ENCODE results near the gene PTPN12.
"Not testable (repeated sequence)": the region's sequence is repeated elsewhere in the genome, so short reads cannot be mapped to it uniquely, and the experiment has no call there.

Gene PTPN12

DNA sequence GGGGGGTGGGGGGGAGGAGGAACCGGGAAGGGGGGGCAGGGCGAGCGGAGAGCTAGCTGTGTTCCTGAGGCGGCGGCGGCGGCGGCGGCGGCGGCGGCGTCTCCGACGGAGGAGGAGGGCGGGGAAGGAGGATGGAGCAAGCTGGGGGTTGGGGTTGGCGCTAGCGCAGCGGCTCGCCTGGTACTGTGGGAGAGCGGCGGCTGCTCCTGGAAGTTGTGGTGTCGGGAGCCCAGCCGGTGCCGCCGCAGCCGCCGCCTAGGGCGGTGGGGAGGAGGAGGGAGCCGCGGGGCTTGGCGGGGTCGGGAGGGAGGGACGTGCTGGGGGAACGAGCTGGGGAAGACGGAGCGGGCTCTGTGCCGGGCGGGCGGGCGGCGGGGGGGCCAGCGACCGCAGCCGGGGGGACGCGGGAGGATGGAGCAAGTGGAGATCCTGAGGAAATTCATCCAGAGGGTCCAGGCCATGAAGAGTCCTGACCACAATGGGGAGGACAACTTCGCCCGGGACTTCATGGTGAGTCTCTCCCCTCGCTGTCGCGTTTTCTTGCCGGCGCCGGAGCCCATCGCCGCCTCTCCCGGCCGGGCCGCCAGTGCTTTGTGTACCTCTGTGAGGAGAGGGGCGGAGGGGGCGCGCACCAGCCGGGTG, at the start of gene PTPN12:
TSS of gene PTPN12 (plus strand) at position 160 of the 642 bp plus-strand sequence. CDS start at position 412, 252 bp downstream.
- DNase-seq (ENCODE audit: low read depth in 2 of 2): no peak

DNA sequence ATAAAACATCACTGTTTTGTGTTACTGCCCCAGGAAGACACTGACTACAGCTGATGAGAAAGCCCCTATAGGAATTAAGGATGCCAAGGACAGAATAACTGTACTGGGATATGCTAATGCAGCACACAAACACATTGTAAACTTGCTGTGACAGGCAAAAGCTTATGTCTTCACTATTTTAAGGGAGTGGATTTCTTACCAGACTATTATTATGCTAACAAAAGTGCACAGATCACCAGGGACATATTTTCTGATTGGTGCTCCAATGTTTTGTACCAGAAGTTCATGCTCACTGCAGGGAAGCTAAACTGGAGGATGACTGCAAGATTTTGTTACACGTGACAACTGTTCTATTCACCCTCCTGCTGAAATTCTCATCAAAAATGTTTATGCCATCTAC, 48.1 kb upstream of the PTPN12 start:
- no peak for DNase-seq (ENCODE audit: low read depth in 2 of 2)

DNA sequence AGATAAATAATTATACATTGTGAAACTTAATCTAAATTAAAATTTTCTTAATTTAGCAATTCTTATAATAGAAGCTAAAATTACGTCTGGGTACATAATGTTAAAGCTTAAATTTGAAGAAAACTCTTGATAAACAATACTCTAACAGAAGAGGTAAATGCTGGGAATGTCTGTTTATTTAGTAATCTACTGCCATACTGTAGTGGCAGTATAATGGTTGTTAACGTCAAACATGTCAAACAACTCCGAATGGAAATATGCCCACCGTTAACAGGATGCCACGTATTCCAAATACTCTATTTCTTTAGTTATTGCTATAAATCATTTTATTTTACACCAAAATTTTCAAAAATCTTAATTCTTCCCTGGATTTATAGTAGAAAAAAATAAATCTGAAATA, 40.0 kb upstream of the PTPN12 start:
- no peak for DNase-seq (ENCODE audit: low read depth in 2 of 2)

DNA sequence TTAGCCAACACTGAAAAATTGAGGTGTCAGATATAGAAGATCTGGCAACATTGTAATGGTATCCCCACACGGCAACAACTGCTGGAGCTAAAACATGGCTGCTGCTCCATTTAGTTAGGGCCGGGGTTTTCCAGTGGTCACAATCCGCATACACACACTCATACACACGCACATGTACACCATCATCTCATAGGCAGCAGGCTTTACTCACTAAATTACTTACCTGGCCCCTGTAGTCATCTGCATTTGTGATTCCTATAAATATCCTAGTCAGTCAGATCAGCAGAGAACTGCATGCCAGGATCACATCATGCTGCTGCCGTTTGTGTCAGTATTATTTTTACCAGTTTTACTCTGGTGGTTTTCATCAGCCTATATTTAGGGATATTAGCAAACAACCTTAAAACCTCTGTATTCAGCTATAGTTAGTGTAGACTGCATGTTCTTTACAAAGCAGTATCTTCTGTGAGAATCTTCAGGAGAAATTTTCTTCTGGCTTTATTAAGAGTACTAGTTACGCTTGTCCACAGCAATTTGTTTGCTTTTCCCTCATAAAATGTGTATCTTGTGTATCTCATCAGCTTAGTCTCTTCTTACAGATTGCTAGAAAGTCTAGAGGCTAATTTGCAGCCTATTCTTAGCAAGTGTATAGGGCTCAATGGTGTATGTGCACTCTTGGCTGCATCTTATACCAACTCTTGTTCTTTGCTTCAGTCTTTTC, 38.3 kb upstream of the PTPN12 start:
- DNase-seq (ENCODE audit: low read depth in 2 of 2): no peak

DNA sequence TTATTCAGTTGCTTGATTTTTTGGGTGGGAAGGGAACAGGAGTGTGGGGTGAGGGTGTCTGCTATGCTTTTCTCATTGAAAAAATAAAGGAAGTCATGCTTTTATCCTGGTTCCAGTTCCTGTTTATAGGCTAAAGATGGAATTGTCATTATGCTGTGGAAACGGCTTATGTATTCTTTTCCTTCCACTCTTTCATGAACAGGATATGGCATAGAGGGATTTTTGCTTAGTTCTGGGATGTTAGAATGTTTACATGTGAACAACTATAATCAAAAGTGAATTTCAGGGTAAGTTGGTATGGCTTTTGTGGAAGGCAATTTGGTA, 35.9 kb upstream of the PTPN12 start:
- no peak for DNase-seq (ENCODE audit: low read depth in 2 of 2)

DNA sequence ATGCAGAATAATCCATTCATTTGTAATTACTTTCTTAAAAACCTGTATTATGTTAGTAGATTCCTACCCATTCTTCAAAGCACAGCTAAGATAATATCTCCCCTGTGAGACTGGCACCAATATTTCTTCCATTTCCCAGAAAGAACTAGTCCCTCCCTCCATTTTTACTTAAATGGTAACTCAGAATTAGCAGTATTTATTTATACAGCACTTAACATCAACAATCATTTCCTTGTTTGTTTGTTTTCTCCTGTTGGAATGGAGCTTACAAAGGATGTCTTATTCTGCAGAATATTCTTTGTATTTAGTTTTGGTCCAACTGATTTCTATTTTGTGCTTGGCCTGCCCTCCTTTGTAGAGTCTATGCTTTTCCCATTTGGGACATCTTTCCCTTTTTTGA, 32.1 kb upstream of the PTPN12 start:
- DNase-seq (ENCODE audit: low read depth in 2 of 2): no peak

DNA sequence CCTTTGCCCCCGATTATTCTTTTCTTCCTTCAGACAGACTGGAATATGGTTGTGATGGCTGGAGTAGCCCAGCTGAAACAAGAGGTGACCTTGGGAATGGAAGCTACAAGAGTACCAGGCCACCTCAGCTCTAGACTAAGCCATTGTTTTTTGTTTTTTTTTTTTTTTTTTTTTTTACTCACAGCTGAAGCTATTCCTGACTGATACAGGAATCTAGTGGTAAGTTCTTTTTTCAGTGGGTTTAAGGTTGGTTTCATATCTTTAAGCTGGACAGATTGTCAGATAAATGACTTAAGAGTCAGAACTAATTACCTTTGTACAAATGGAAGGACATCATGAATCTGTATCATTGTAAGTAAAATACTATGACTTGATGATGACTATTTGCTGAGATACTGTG, 30.2 kb upstream of the PTPN12 start:
- no peak for DNase-seq (ENCODE audit: low read depth in 2 of 2)

DNA sequence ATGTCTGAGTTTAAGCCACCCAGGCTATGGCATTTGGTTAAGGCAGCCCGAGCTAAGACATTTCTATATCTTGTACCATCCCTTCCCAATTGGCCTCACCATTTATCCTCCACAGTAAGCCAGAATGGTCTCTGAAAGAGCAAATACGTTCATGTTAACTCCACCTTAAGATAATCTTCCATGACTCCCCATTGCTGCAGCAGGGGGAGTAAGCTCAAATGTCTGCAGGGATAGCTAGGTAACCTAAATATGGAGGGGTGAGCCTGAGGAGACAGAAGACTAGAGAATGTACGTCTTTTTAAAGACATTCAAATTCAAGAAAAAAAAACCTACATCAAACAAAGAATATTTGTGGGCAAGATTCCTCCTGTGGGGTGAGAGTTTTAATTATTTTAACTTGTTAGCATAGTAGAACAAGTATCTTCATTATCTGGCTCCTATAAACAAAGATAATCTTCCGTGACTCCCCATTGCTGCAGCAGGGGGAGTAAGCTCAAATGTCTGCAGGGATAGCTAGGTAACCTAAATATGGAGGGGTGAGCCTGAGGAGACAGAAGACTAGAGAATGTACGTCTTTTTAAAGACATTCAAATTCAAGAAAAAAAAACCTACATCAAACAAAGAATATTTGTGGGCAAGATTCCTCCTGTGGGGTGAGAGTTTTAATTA, 24.0 kb upstream of the PTPN12 start:
- not testable (repeated sequence) for DNase-seq (ENCODE audit: low read depth in 2 of 2)

DNA sequence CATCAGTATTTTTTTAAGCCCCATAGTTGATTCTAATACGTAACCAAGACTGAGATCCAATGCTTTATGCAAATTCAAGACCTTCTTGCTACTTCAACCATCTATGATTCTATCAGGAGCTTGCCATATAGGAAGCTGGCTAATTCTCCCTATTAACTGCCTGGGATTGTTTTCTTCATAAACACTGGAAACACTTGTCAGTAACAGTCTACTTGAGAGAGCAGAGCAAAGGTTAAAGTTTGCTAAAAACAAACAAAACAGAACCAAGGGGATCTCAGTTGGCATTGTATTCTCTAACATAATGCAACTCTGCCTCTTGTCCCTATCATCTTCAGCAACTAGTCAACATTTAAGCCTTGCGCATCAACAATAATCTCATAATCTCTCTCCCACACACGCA, 21.0 kb upstream of the PTPN12 start:
- DNase-seq (ENCODE audit: low read depth in 2 of 2): no peak

DNA sequence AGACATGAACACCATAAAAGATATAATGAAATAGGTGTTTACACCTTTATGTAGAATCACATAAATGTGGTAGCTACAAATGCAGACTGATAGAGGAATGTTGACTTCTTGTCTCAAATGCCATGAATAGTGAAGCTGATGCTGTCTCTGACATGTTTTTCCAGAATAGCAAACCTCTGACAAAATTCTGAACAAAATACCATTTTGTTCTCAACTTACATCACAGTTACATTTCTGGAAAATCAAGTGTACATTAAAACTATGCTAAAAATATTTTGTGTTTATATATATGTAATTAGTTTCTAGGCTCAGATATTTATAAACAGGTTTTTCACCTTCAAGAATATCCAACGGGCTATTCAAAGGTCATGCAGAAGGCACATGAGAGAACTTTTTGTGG, 16.8 kb upstream of the PTPN12 start:
- DNase-seq (ENCODE audit: low read depth in 2 of 2): no peak

DNA sequence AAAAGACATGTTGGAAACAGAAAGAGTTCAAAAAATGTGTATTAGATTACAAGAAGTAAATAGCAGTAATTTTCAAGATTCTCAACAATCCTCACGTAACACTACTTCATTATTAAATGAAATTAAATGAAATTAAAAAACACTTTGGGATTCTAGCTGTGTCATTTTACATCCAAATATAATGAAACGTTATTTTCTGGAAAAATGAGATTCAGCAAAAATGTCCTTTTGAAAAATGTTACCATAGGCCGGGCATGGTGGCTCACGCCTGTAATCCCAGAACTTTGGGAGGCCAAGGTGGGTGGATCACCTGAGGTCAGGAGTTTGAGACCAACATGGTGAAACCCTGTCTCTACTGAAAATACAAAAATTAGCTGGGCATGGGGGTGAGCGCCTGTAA, 15.6 kb upstream of the PTPN12 start:
- not testable (repeated sequence) for DNase-seq (ENCODE audit: low read depth in 2 of 2)

DNA sequence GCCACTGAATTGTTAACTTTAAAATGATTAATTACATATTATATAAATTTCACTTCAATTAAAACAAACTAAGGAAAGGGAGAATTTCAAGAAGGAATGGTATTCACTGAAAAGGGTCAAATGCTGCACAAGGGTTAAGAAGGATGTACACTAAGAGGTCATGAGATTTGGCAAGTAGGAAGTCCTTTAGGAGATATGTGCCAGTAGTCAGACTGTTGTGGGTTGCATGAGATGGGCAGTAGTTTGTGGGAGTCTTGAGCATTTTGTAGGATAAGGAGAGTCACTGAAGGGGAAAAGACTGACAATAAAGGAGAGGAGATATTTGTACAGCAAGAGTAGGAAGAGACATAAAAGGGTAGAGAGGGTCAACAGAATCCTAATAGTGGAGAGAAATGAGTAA, 12.4 kb upstream of the PTPN12 start:
- DNase-seq (ENCODE audit: low read depth in 2 of 2): no peak

DNA sequence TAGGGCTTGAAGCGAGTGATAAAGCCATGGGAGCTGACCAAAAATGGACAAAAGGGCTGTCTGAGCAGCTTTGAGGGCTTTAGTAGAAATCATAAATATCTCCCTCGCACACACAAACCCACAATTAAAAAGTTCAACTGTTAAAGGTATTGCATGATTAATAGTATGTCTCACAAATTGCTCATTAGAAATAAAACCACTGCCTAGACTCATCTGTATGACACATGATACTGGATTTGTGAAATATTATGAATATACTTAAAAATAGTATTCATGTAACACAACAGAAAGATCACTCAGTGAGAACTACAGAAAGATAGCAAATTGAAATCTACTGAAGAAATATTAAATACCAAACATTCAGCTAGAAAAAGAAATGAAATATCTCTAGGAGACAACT, 11.9 kb upstream of the PTPN12 start:
- no peak for DNase-seq (ENCODE audit: low read depth in 2 of 2)

DNA sequence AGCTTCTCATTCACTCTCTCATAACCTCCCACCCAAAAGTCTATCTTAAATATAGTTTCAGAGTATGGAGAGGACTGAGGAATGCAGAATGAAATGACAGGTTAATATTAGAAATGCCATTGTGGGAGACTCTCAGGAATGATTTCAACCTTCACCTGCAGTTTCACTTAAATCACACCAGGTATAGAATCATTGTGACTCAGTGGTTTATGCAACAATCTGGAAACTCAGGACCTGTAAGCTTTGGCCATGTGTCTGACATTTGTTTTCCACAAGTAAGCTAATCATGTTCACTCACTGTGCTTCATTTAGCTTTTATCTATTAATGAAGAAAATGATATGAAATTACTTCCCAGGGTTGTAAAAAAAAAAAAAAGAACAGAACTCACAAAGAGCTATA, 8.7 kb upstream of the PTPN12 start:
- no peak for DNase-seq (ENCODE audit: low read depth in 2 of 2)

DNA sequence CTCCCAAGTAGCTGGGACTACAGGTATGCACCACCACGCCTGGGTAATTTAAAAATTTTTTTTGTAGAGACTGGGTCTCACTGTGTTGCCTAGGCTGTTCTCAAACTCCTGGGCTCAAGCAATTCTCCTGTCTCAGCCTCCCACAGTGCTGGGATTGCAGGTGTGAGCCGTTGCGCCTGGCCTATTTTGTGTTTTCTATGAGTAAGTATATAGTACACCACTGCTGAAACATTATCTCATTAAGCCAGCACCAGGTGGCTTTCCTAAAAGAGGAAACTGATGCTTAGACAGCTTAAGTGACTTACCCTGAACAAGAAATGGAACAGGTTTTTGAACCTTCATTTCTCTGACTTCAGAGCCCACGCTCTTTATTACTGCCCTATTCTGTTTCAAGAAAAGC, 7.8 kb upstream of the PTPN12 start:
- no peak for DNase-seq (ENCODE audit: low read depth in 2 of 2)

DNA sequence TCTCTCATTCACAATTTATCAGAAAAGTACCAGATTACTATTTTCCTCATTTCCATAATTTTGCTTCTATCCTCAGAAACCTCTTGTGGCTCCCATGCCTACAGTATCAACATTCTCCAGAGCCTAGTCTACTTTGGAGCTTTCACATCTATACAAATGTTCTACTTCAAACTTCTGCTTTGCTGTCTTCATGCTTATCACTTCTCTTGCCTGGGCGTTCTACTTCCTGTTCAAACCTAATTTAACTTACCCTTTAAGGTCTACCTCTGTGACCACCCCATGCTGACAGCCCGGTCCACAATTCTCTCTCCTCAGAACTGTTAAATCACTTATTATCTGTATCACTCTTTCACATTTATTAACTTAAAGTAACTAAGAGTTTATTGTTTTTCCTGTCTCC, 6.1 kb upstream of the PTPN12 start:
- no peak for DNase-seq (ENCODE audit: low read depth in 2 of 2)

DNA sequence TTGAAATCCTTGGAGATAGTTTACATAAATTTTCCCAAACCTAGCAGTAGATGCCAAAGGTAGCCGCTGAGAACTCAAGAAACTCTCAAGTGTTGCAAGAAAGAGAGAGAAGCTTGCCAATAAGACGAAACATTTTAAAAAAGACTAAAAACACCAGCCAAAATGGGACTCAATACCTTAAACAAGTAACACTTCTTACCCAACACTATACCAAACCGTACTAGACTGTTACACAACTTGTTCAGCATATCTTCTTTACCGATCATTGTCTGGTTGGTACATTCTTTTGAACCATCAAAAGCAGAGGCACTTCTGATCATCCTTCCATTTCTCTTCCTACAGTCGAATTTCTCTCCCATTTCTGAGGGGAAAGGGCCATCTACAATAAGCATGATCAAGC, 4.8 kb upstream of the PTPN12 start:
- DNase-seq (ENCODE audit: low read depth in 2 of 2): no peak

DNA sequence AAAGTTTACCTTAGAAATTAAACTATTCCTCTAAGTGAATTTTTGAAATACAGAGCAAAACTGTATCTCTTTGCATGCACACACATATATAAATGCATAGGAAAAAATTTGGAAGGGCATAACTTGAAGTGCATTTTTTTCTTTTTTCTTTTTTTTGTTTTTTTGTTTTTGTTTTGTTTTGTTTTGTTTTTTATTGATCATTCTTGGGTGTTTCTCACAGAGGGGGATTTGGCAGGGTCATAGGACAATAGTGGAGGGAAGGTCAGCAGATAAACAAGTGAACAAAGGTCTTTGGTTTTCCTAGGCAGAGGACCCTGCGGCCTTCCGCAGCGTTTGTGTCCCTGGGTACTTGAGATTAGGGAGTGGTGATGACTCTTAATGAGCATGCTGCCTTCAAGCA, 4.4 kb upstream of the PTPN12 start:
- not testable (repeated sequence) for DNase-seq (ENCODE audit: low read depth in 2 of 2)

DNA sequence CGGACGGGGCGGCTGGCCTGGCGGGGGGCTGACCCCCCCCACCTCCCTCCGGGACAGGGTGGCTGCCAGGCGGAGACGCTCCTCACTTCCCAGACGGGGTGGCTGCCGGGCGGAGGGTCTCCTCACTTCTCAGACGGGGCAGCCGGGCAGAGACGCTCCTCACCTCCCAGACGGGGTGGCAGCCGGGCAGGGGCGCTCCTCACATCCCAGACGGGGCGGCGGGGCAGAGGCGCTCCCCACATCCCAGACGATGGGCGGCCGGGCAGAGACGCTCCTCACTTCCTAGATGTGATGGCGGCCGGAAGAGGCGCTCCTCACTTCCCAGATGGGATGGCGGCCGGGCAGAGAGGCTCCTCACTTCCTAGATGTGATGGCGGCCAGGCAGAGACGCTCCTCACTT, 3.0 kb upstream of the PTPN12 start:
- not testable (repeated sequence) for DNase-seq (ENCODE audit: low read depth in 2 of 2)

DNA sequence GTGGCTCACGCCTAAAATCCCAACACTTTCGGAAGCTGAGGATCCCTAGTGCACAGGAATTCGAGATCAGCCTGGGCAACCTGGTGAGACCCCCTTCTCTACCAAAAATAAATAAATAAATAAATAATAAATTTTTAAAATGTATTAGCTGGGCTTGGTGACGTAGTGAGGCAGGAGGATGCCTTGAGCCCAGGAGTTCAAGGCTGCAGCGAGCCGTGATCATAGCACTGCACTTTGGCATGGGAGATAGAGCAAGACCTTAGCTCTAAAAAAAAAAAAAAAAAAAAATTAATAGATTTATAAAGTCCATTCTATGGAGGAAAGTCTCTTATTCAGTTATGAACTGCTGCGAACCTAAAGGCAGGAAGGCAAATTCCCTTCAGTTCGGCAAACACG, 1.1 kb upstream of the PTPN12 start:
- DNase-seq (ENCODE audit: low read depth in 2 of 2): no peak

DNA sequence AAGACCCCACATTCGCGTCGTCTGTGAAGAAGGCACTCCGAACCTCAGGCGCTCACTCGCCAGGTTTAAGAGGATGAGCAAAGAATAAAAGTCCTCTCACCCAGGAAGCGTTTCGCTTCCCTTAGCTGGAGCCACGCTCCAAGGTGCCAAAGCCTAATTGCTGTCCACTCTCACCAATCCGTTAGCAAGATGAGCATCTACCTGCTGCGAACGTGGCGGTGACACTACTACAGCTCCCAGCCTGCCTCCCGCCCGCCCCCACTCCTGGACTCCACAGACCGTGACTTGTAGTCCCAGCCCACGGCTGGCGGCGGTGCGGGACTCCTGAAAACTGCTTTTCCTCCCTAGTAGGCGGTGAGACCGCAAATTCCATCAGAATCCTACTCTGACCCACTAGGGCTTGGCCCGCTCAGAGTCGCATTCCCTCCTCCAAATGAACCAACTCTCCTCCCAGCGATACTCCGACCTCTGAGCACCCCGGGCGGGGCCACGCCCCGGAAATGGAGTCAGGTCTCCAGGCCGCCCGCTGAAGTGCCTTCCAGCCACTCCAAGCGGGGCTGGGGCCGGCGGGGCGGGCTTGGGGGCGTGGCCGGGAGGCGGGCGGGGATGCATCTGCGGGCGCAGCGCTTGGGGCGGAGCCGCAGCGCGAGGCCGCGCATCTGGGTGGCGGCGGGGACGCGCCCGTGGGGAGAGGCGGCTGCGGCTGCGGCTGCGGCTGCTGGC, 521 bp upstream of the PTPN12 start:
- peak; percentile 93 to 97 for DNase-seq (ENCODE audit: low read depth in 2 of 2)

DNA sequence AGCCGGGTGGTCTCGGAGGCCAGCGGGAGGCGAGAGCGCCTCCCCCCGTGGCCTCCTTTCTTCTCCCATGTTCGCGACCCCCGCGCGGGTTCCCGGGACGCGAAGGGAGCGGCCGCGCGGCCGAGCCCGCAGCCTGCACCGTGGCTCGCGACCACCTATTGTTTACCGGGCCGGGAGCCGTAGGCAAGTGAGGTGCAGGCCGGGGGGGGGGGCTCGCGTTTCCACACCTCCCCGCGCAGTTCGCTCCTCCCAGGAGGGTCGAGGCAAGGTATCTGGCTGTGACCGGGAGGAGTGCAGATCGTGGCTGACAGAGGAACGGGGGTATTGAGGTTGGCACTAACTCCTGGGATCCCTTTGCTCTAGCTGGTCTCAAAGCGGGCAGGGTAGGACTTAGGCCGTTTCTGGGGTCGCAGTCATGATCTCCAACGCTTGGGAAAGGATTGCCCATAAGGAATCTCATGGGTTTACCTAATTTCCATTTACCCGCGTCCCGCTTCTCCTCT, 734 bp downstream of the PTPN12 start:
- DNase-seq (ENCODE audit: low read depth in 2 of 2): no peak
